Measurements from ENCODE around the gene GRK4.
"Not testable (repeated sequence)": the region's sequence is repeated elsewhere in the genome, so short reads cannot be mapped to it uniquely, and the experiment has no call there.

Gene GRK4

DNA sequence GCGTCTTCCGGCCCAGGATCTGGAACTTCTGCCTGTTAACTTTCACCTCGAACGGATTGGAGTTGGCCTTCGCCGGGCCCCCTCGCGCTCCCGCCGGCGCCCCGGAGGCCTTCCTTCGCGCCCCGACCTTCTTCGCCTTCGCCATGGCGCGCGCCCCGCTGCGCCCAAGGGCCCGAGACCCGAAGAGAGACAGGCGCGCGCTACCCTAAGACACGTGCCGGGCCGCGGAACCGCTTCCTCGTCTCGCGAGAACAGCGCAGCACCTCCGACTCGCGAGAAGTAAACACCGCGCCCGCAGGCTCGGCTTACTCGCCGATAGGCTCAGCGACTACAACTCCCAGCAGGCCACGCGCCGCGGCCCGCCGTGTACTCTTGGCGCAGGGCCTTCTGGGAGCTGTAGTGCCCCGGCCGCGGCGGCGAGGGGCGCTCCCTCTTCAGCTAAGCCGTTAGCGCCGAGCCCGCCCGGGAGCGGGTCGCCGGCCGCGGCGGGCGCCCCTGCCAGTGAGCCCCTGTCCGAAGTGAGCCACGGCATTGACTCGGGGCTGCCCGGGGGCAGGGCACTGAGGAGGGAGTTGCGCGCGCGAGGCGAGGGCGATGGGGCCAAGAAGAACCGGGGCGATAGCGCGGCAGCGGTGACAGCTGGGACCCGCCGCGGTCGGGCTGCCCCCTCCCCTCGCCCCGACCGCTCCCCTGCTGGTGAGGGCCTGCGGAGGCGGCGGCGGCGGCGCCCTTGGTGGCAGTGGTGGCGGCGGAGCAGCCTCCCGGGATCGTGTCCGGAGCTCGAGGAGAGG, at the start of gene GRK4, which contains the start of gene NOP14:
Gene GRK4 (plus strand): TSS at position 397 of the 791 bp plus-strand sequence. CDS start 500 bp downstream, outside the sequence.
Gene NOP14 (minus strand): TSS at position 232 of the 791 bp plus-strand sequence. CDS start 87 bp downstream, at position 145.
- peak; percentile 55; the same call in 1 of the 2 replicates for TF ChIP-seq POLR2A (IDR thresholded peaks at IDR 0.05; ENCODE audit: low read depth, low read length)
- DNase-seq (ENCODE audit: insufficient read length, low spot score) (peak; percentile 77), FAIRE-seq (no peak)

DNA sequence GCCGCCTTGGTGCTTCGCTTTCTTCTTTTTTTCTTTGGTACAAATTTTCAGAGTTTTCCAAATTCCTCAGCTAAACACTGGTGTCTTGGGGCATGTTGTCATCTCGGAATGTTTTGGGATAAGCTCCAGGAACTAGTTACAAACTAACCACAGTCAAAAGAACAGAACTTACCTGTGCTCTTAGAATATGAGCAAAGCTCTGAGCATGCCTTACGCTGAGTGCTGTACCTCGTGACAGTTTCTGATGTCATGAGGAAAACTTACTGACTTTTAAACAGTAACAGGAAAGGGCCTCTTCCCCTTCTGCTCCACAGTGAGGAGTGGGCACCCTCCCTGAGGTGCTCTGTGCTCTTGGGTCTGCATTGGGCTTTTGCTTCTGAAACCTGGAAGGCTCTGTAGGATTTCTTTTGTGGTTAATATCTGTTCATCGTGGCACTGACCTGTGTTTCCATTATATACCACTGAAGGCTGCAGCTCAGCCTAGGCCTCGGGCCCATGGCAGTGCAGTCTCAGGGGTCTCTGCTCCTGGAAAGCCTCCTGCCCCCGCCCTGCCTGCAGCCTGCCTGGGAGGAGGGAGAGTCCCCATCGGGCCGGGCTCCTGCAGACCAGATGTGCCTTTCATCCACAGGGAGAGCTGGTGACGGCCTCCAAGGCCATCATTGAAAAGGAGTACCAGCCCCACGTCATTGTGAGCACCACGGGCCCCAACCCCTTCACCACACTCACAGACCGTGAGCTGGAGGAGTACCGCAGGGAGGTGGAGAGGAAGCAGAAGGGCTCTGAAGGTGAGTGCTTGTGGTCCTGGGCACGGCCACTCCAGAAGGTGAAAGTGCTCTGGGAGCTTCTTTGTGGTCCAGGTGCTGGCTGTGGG, 48.9 kb upstream of the GRK4 start:
- TF ChIP-seq POLR2A (IDR thresholded peaks at IDR 0.05; ENCODE audit: low read depth, low read length) = no peak
- FAIRE-seq (no peak), DNase-seq (ENCODE audit: insufficient read length, low spot score) (no peak)

GRCh38 chr4:2915789-2916188, 47.6 kb upstream of the GRK4 start:
- DNase-seq (ENCODE audit: insufficient read length, low spot score) (no peak), FAIRE-seq (no peak)
- no peak for TF ChIP-seq POLR2A (IDR thresholded peaks at IDR 0.05; ENCODE audit: low read depth, low read length)

- DNase-seq (ENCODE audit: insufficient read length, low spot score); FAIRE-seq: not testable (repeated sequence)
Measured at GRCh38 chr4:2916696-2917095, 46.7 kb upstream of the GRK4 start.

DNA sequence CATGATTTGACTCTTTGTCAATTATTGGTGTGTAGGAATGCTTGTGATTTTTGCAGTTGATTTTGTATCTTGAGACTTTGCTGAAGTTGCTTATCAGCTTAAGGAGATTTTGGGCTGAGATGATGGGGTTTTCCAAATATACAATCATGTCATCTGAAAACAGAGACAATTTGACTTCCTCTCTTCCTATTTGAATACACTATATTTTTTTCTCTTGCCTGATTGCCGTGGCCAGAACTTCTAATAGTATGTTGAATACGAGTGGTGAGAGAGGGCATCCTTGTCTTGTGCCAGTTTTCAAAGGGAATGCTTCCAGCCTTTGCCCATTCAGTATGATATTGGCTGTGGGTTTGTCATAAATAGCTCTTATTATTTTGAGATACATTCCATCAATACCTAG, 45.1 kb upstream of the GRK4 start:
- not testable (repeated sequence) for FAIRE-seq

GRCh38 chr4:2918714-2919113, 44.7 kb upstream of the GRK4 start:
- not testable (repeated sequence) for DNase-seq (ENCODE audit: insufficient read length, low spot score); FAIRE-seq

More for the DNA sequence above, 45.1 kb upstream of the GRK4 start:
- DNase-seq (ENCODE audit: insufficient read length, low spot score) = not testable (repeated sequence)

GRCh38 chr4:2922453-2923101, 40.8 kb upstream of the GRK4 start:
- not testable (repeated sequence) for FAIRE-seq; DNase-seq (ENCODE audit: insufficient read length, low spot score)

DNA sequence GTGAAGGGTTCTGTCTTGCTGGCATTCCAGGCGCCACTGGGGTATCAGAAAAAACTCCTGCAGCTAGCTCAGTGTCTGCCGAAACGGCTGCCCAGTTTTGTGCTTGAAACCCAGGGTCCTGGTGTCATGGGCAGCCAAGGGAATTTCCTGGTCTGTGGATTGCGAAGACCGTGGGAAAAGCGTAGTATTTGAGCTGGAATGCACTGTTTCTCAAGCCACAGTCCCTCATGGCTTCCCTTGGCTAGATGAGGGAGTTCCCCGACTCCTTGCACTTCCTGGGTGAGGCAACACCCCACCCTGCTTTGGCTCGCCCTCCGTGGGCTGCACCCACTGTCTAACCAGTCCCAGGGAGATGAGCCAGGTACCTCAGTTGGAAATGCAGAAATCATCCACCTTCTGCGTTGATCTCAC, 40.2 kb upstream of the GRK4 start:
- no peak for TF ChIP-seq POLR2A (IDR thresholded peaks at IDR 0.05; ENCODE audit: low read depth, low read length)
- FAIRE-seq (no peak), DNase-seq (ENCODE audit: insufficient read length, low spot score) (no peak)

DNA sequence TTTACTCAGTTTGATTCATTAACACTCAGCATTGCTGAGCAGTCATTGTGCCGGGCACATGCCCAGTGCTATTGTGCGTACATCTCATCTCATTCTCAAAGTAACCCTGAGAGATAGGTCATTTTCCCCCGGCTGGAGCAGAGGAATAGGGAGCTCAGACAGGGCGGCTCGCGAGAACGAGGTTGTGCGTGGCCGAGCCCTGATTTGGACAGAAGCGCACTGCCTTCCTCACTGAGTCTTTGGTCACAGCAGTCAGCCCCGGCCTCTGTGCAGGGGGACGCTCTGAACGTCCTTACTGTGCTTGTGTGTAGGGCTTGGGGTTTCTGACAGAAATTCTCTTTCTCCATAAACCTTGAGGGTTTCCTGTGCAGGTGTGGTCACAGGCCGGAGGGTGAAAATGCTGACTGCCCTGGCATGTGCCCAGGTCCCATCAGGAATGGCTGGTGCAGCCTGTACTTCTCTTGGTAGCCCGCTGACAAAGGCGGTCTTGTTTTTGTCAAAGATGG, 39.6 kb upstream of the GRK4 start:
- TF ChIP-seq POLR2A (IDR thresholded peaks at IDR 0.05; ENCODE audit: low read depth, low read length) = no peak
- FAIRE-seq (no peak), DNase-seq (ENCODE audit: insufficient read length, low spot score) (no peak)

DNA sequence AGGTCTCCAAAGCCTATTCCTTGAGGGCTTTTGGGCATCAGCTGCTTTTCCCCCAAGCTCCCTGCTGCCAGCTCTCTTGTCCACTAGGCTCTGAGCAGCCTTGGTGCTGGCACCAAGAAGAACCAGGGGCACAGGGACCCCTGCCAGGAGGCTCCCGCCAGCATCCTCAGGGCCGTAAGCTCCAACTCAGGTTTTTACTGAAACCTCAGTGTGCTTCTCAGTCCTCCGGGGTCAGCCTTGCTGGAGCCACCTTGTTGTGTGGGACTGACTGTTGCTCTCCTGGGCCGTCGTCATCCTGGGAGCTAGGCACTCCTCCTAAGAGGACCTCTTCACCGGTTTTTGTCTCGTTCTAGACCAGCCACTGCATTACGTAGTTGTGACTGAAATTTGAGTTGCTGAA, 39.1 kb upstream of the GRK4 start:
- FAIRE-seq = no peak
- DNase-seq (ENCODE audit: insufficient read length, low spot score) = no peak
- no peak for TF ChIP-seq POLR2A (IDR thresholded peaks at IDR 0.05; ENCODE audit: low read depth, low read length)

- FAIRE-seq = no peak
- DNase-seq (ENCODE audit: insufficient read length, low spot score) = no peak
- no peak for TF ChIP-seq POLR2A (IDR thresholded peaks at IDR 0.05; ENCODE audit: low read depth, low read length)
Measured at GRCh38 chr4:2924765-2925301, 38.5 kb upstream of the GRK4 start.

DNA sequence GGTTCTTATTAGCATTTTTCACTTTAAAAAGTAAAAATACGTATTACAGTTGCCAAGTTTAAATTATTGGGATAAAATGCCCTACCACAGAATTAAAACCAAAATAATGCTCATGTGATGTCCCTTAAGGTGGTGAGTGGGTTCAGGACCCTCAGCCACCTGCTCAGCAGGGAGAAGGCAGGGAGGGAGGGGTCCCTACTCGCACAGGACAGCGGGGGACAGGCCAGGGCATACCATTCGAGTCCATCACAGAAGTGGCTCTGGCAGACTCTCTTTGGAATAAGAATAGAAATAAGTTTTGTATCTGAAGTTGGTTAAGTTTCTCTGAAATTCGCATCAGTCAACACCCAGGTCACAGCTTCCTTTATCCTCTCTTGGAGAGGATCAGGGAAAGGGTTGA, 37.9 kb upstream of the GRK4 start:
- no peak for TF ChIP-seq POLR2A (IDR thresholded peaks at IDR 0.05; ENCODE audit: low read depth, low read length)
- no peak for FAIRE-seq
- DNase-seq (ENCODE audit: insufficient read length, low spot score) = no peak

GRCh38 chr4:2925931-2926860, 37.2 kb upstream of the GRK4 start:
- no peak for TF ChIP-seq POLR2A (IDR thresholded peaks at IDR 0.05; ENCODE audit: low read depth, low read length)
- no peak for FAIRE-seq
- DNase-seq (ENCODE audit: insufficient read length, low spot score) = no peak
